ENCODE measurements around the gene CCDC88B.
A peak's percentile ranks its signal among the peaks of the same experiment; 100 is the strongest.

The CCDC88B gene

GRCh38 chr11:64316672-64317324 is 23.2 kb upstream of the CCDC88B start:
- H3K4me3 ChIP-seq (ENCODE audit: low read depth, low read length) = peak overlapping the region; percentile 75
- TF ChIP-seq CTCF (IDR thresholded peaks at IDR 0.05; ENCODE audit: low read depth, low read length) = no peak

GRCh38 chr11:64317325-64317960 is 22.6 kb upstream of the CCDC88B start, which contains the start of gene TRMT112:
TRMT112 (minus strand) TSS chr11:64317559; CDS start chr11:64317526, 33 bp downstream.
- TF ChIP-seq CTCF (IDR thresholded peaks at IDR 0.05; ENCODE audit: low read depth, low read length) = no peak

GRCh38 chr11:64317961-64318765 is 21.8 kb upstream of the CCDC88B start, which contains the start of gene PRDX5:
PRDX5 (plus strand) TSS chr11:64318121; CDS start chr11:64318216, 95 bp downstream.
- TF ChIP-seq CTCF (IDR thresholded peaks at IDR 0.05; ENCODE audit: low read depth, low read length) = 0 out of 2 replicates have a peak, but pooled peaks have one; percentile 2
- peak within 1 kb of the TSS; percentile 75 for H3K4me3 ChIP-seq (ENCODE audit: low read depth, low read length)

More at GRCh38 chr11:64317325-64317960, 22.6 kb upstream of the CCDC88B start, which contains the start of gene TRMT112:
- peak within 1 kb of the TSS; percentile 75 for H3K4me3 ChIP-seq (ENCODE audit: low read depth, low read length)

- peak overlapping the region; percentile 75 for H3K4me3 ChIP-seq (ENCODE audit: low read depth, low read length)
- no peak for TF ChIP-seq CTCF (IDR thresholded peaks at IDR 0.05; ENCODE audit: low read depth, low read length)
These were observed 20.9 kb upstream of the CCDC88B start for GRCh38 chr11:64318766-64319761.

- no peak for TF ChIP-seq CTCF (IDR thresholded peaks at IDR 0.05; ENCODE audit: low read depth, low read length)
These were observed 19.4 kb upstream of the CCDC88B start for GRCh38 chr11:64320556-64320955.

GRCh38 chr11:64321026-64321425 is 19.0 kb upstream of the CCDC88B start:
- TF ChIP-seq CTCF (IDR thresholded peaks at IDR 0.05; ENCODE audit: low read depth, low read length) = no peak
- H3K4me3 ChIP-seq (ENCODE audit: low read depth, low read length) = no peak overlapping the region

More at GRCh38 chr11:64320556-64320955, 19.4 kb upstream of the CCDC88B start:
- H3K4me3 ChIP-seq (ENCODE audit: low read depth, low read length) = no peak overlapping the region
